Limb (tissue), 2 donors: Measurements from ENCODE around the gene CLCN7.

ENCODE experiments used
- DNase-seq, 2 donors: peaks; one replicate each; pipeline ENCODE4 v3.0.0-alpha.2; 2016; ENCODE audit errors: extremely low spot score in 2 of 2

The CLCN7 gene

GRCh38 chr16:1432388-1433262 is 42.2 kb downstream of the CLCN7 start:
- DNase-seq: no peak

GRCh38 chr16:1431497-1432270 is 43.1 kb downstream of the CLCN7 start:
- DNase-seq: no peak

- DNase-seq: no peak
Observed at GRCh38 chr16:1430759-1431496, 43.9 kb downstream of the CLCN7 start, which contains the start of gene PERCC1. Gene PERCC1 (plus strand): TSS chr16:1431078. CDS start chr16:1432594, 1,516 bp downstream.

- DNase-seq: no peak
Observed at GRCh38 chr16:1430214-1430758, 44.5 kb downstream of the CLCN7 start.

GRCh38 chr16:1429631-1430030 is 45.2 kb downstream of the CLCN7 start:
- DNase-seq: no peak

GRCh38 chr16:1429012-1429411 is 45.8 kb downstream of the CLCN7 start:
- no peak for DNase-seq

- DNase-seq: peak in 1 of 2 donors; percentile 63
Observed at GRCh38 chr16:1428511-1428910, 46.3 kb downstream of the CLCN7 start.

- no peak for DNase-seq
Observed at GRCh38 chr16:1427473-1428461, 47.1 kb downstream of the CLCN7 start.

GRCh38 chr16:1426734-1427471 is 47.9 kb downstream of the CLCN7 start:
- no peak for DNase-seq

- DNase-seq: no peak
Observed at GRCh38 chr16:1425616-1426370, 49.0 kb downstream of the CLCN7 start.

GRCh38 chr16:1424028-1424427 is 50.8 kb downstream of the CLCN7 start:
- DNase-seq: no peak

GRCh38 chr16:1422076-1422475 is 52.8 kb downstream of the CLCN7 start:
- DNase-seq: no peak

- DNase-seq: no peak
Observed at GRCh38 chr16:1420111-1420539, 54.7 kb downstream of the CLCN7 start.

GRCh38 chr16:1416521-1416941 is 58.3 kb downstream of the CLCN7 start:
- DNase-seq: no peak

GRCh38 chr16:1414532-1415260 is 60.1 kb downstream of the CLCN7 start, which contains the start of gene UNKL:
Gene UNKL (minus strand): TSS chr16:1414704. CDS start chr16:1414691, 13 bp downstream.
- peak; percentile 52 to 92 for DNase-seq

GRCh38 chr16:1413684-1414531 is 60.9 kb downstream of the CLCN7 start:
- peak; percentile 30 to 77 for DNase-seq

- no peak for DNase-seq
Observed at GRCh38 chr16:1412847-1413246, 62.0 kb downstream of the CLCN7 start.
